Measurements from ENCODE around the gene SNF8. TPM values are rescaled to one million over a fixed set of nuclear protein-coding genes. Genes with fewer than 3 reads are reported as not detected.
"Not testable (repeated sequence)": the region's sequence is repeated elsewhere in the genome, so short reads cannot be mapped to it uniquely, and the experiment has no call there.

The SNF8 gene
- total RNA-seq, 2 donors from 2014 or later, result 53.8 to 70.6 TPM

GRCh38 chr17:48961516-48962233 lies 17.0 kb upstream of the SNF8 start:
- no peaks in the 10 kb centered on the region for H3K9me3 ChIP-seq (ENCODE audit: control insufficient read depth, low read length, poor library complexity, severe bottlenecking)
- no peak overlapping the region for H3K27ac Mint-ChIP-seq
- peaks cover 3% of the 10 kb centered on the region for H3K4me1 Mint-ChIP-seq
- DNase-seq, result no peak
- no peak for ATAC-seq
- no peak overlapping the region for H3K4me3 Mint-ChIP-seq
- H3K36me3 Mint-ChIP-seq (ENCODE audit: low read depth), result peaks cover 2% of the 10 kb centered on the region
- peaks cover 37% of the 10 kb centered on the region for H3K27me3 Mint-ChIP-seq

GRCh38 chr17:48960834-48961515 lies 16.3 kb upstream of the SNF8 start:
- peaks cover 4% of the 10 kb centered on the region for H3K36me3 Mint-ChIP-seq (ENCODE audit: low read depth)
- H3K4me3 Mint-ChIP-seq, result no peak overlapping the region
- H3K27ac Mint-ChIP-seq, result no peak overlapping the region
- H3K27me3 Mint-ChIP-seq, result peaks cover 41% of the 10 kb centered on the region
- no peak for ATAC-seq
- DNase-seq, result no peak
- H3K4me1 Mint-ChIP-seq, result peaks cover 3% of the 10 kb centered on the region
- no peaks in the 10 kb centered on the region for H3K9me3 ChIP-seq (ENCODE audit: control insufficient read depth, low read length, poor library complexity, severe bottlenecking)

DNA sequence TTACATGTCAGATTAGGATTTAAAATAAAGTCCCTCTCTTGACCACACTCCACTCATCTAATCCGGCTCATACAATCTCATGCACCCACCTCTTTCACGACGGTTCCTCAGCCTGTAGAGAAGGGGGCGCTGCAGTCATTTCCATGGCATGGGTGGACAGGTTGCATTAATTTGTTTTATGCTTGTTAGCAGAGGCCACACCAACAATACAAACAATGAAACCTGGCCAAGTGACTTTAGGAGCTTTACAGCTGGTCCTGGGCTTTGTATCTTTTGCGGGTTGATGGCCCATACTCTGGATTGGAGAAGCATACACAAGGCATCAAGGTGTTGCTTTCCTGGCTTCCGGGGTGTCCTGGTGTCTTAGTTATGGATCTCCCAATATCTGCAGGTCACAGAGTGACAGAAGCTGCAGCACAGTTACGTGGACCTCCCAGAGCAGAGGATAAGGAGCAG lies 9.7 kb upstream of the SNF8 start:
- H3K9me3 ChIP-seq (ENCODE audit: control insufficient read depth, low read length, poor library complexity, severe bottlenecking), result no peaks in the 10 kb centered on the region
- Mint-ChIP-seq H3K4me1 (peaks cover 2% of the 10 kb centered on the region), H3K27ac (no peak overlapping the region), H3K36me3 (ENCODE audit: low read depth) (peaks cover 4% of the 10 kb centered on the region), H3K4me3 (no peak overlapping the region), H3K27me3 (peaks cover 30% of the 10 kb centered on the region)
- ATAC-seq (no peak), DNase-seq (no peak)

DNA sequence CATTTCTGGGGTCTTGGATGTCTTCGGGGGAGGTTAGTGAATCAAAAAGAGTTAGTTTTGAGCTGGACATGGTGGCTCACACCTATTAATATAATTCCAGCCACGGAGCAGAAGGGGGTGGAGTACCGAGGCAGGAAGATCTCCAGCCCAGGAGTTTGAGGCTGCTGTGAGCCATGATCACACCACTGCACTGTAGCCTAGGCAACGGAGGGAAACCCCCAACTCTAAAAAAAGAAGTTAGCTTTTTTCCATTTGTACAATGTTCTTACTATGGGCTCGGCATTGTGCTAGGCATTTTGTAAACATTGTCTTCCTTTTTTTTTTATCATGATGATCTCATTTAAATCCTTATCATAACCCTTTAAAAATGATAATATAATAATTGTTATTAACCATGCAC lies 8.3 kb upstream of the SNF8 start:
- no peaks in the 10 kb centered on the region for H3K9me3 ChIP-seq (ENCODE audit: control insufficient read depth, low read length, poor library complexity, severe bottlenecking)
- ATAC-seq, result peak; percentile 41
- no peak overlapping the region for H3K4me3 Mint-ChIP-seq
- no peak for DNase-seq
- H3K4me1 Mint-ChIP-seq, result no peaks in the 10 kb centered on the region
- peaks cover 2% of the 10 kb centered on the region for H3K36me3 Mint-ChIP-seq (ENCODE audit: low read depth)
- H3K27me3 Mint-ChIP-seq, result peaks cover 20% of the 10 kb centered on the region
- no peak overlapping the region for H3K27ac Mint-ChIP-seq

GRCh38 chr17:48951572-48951971 lies 6.9 kb upstream of the SNF8 start:
- Mint-ChIP-seq H3K27ac (no peak overlapping the region), H3K4me3 (no peak overlapping the region), H3K27me3 (peaks cover 18% of the 10 kb centered on the region), H3K36me3 (ENCODE audit: low read depth) (peaks cover 2% of the 10 kb centered on the region), H3K4me1 (no peaks in the 10 kb centered on the region)
- ATAC-seq (no peak), DNase-seq (no peak)
- H3K9me3 ChIP-seq (ENCODE audit: control insufficient read depth, low read length, poor library complexity, severe bottlenecking), result no peaks in the 10 kb centered on the region

DNA sequence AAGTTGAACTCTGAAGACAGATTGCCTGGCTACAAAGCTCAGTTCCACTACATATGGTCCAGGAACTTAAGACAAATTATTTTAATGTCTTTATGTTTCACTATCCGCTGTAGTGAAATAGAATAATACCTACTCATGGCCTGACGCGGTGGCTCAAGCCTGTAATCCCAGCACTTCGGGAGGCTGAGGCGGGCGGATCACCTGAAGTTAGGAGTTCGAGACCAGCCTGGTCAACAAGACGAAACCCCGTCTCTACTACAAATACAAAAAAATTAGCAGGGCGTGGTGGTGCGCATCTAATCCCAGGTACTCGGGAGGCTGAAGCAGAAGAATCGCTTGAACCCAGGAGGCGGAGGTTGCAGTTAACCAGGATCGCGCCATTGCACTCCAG lies 614 bp upstream of the SNF8 start:
- not testable (repeated sequence) for H3K27me3 Mint-ChIP-seq; ATAC-seq; DNase-seq; H3K9me3 ChIP-seq (ENCODE audit: control insufficient read depth, low read length, poor library complexity, severe bottlenecking); H3K36me3 Mint-ChIP-seq (ENCODE audit: low read depth)
- H3K4me3 Mint-ChIP-seq, result peak overlapping the region; percentile 96
- H3K27ac Mint-ChIP-seq, result peak overlapping the region; percentile 99
- H3K4me1 Mint-ChIP-seq, result peaks cover 11% of the 10 kb centered on the region

- ATAC-seq (no peak), DNase-seq (no peak)
- H3K27me3 Mint-ChIP-seq, result no peaks in the 10 kb centered on the region
- no peaks in the 10 kb centered on the region for H3K9me3 ChIP-seq (ENCODE audit: control insufficient read depth, low read length, poor library complexity, severe bottlenecking)
- peaks cover 2% of the 10 kb centered on the region for H3K36me3 Mint-ChIP-seq (ENCODE audit: low read depth)
- peak overlapping the region; percentile 41 for H3K27ac Mint-ChIP-seq
- no peak overlapping the region for H3K4me3 Mint-ChIP-seq
- peaks cover 7% of the 10 kb centered on the region for H3K4me1 Mint-ChIP-seq
Observed at GRCh38 chr17:48933035-48933434, 11.6 kb downstream of the SNF8 start.

DNA sequence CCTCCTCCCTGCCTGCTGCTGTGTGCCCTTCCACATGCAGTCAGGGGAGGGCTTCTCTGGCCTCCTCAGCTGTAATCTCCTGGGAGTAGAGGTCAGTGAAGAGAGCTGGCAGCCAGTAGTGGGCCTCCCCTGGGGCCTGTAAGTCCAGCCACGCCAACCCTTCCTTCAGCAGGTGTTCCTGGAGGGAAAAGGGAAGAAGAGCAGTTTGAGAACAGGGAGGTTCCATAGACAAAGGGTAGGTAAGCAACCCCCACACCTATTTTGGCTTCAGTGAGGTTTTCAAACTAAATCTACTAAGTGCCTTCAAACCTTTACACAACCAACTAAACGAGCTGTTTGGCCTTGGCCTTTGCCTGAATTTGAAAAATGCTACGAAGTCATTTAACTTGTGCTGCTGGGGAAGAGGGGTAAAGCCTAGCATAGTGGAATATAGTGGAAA lies 14.2 kb downstream of the SNF8 start:
- Mint-ChIP-seq H3K4me3 (no peak overlapping the region), H3K27me3 (no peaks in the 10 kb centered on the region), H3K4me1 (peaks cover 10% of the 10 kb centered on the region), H3K36me3 (ENCODE audit: low read depth) (peaks cover 5% of the 10 kb centered on the region), H3K27ac (no peak overlapping the region)
- no peak for ATAC-seq
- no peak for DNase-seq
- H3K9me3 ChIP-seq (ENCODE audit: control insufficient read depth, low read length, poor library complexity, severe bottlenecking), result no peaks in the 10 kb centered on the region

GRCh38 chr17:48929812-48930165 lies 14.9 kb downstream of the SNF8 start:
- H3K27ac Mint-ChIP-seq, result no peak overlapping the region
- peaks cover 5% of the 10 kb centered on the region for H3K36me3 Mint-ChIP-seq (ENCODE audit: low read depth)

DNA sequence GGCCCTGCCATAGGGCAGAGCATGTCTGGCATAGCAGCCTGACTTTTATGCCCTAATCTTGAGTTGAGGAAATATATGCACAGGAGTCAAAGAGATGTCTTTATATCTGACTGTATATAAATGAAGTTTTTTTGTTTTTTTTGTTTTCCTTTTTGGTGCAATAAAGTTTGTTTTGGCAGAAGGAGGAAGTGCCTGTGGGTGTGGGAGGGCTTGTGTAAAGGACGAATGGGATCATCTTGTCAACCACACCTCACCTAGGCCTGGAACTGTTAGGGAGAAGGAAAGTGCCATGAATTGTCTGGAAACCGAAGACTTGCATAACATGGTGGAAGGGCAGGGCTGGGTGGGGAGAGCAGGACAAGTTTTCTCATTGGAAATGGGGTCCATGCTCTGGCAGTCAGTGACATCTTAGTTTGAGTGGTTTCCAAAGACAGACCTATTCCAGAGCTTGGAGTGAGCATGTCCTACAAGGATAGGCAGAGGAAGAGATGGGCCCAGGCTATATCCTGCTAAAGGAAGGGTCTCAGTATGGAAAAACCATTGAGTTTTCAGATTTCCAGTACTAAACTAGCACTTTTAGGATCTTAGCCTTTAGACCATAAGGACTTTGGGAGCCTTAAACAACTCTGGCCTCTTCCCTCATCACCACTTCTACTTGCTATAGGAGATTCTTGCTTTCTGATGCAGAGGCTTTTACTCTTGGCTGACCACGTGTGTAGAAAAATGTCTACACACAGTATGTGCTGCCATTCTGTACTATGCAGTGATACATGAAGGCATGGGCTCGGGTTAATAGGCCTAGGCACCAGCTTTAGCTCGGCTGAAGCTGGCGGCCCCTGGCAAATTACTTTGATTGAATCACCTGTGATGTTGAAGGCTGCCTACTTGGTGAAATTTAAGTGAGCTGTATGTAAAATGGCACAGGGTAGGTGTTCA lies 15.5 kb downstream of the SNF8 start:
- DNase-seq (no peak), ATAC-seq (no peak)
- H3K4me1 Mint-ChIP-seq, result peaks cover 9% of the 10 kb centered on the region
- H3K27me3 Mint-ChIP-seq, result no peaks in the 10 kb centered on the region
- H3K4me3 Mint-ChIP-seq, result no peak overlapping the region
- H3K27ac Mint-ChIP-seq, result peak overlapping the region; percentile 87
- peaks cover 5% of the 10 kb centered on the region for H3K36me3 Mint-ChIP-seq (ENCODE audit: low read depth)
- no peaks in the 10 kb centered on the region for H3K9me3 ChIP-seq (ENCODE audit: control insufficient read depth, low read length, poor library complexity, severe bottlenecking)

More at GRCh38 chr17:48929812-48930165, 14.9 kb downstream of the SNF8 start:
- Mint-ChIP-seq H3K27me3 (no peaks in the 10 kb centered on the region), H3K4me3 (no peak overlapping the region), H3K4me1 (peaks cover 10% of the 10 kb centered on the region)
- ATAC-seq, result no peak
- no peaks in the 10 kb centered on the region for H3K9me3 ChIP-seq (ENCODE audit: control insufficient read depth, low read length, poor library complexity, severe bottlenecking)
- no peak for DNase-seq

DNA sequence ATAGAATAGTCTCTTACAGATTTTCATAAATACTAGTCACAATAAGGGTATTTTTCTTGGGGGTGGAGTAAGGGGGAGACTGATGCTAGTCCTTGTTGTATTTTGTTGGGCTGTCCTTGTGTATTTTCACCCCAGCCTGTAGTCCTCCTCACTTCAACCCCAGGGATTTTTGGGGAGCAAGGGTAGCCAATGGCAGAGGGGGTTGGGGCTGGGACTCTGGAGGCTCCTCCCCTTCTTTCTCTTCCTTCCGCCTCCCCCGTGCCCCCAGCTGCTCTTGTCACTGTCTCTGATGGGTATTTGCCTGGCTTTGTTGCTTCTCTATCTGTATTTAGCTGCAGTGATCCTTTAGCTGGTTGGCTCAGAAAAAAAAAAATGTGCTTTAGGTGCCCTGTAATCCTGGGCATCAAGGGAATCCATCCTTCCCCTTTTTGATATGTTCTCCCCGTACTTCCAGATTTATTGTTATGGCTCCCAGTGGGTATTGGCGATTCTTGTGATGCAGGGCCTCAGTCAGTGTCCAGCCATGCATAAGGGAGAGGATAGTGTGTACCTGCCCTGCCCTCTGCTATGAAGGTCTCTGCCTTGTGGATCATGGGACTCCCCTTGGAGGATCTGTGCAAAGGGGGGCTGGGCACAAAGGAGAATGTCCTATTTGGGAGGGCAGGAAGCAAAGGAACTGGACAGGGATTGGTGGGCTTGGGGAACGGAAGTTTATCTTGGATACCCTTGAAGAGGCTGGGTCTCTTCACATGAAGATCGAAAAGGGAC lies 16.5 kb downstream of the SNF8 start:
- Mint-ChIP-seq H3K27me3 (no peaks in the 10 kb centered on the region), H3K27ac (peak overlapping the region; percentile 87), H3K4me3 (no peak overlapping the region), H3K4me1 (peaks cover 9% of the 10 kb centered on the region), H3K36me3 (ENCODE audit: low read depth) (peaks cover 5% of the 10 kb centered on the region)
- H3K9me3 ChIP-seq (ENCODE audit: control insufficient read depth, low read length, poor library complexity, severe bottlenecking), result no peaks in the 10 kb centered on the region
- DNase-seq (no peak), ATAC-seq (no peak)

- Mint-ChIP-seq H3K27ac (peak overlapping the region; percentile 86), H3K4me1 (peaks cover 9% of the 10 kb centered on the region), H3K36me3 (ENCODE audit: low read depth) (peaks cover 9% of the 10 kb centered on the region), H3K27me3 (no peaks in the 10 kb centered on the region), H3K4me3 (no peak overlapping the region)
- no peak for ATAC-seq
- no peak for DNase-seq
- H3K9me3 ChIP-seq (ENCODE audit: control insufficient read depth, low read length, poor library complexity, severe bottlenecking), result no peaks in the 10 kb centered on the region
Observed at GRCh38 chr17:48925991-48926342, 18.7 kb downstream of the SNF8 start.

Measured in T-helper 17 cell (primary cell).